HTR-8/SVneo (cell line): ENCODE results near the gene FIGN.

Source experiments
- DNase-seq: peaks from one replicate; pipeline ENCODE4 v3.0.0; 2011; ENCODE audit warnings: low spot score, mixed read lengths; ENCODE audit not compliant: insufficient read length
- FAIRE-seq: peaks from 2 replicates; lab custom pipeline; 2011; peaks lifted over from hg19 to GRCh38; lab: Jason Lieb, UNC

FIGN gene

DNA sequence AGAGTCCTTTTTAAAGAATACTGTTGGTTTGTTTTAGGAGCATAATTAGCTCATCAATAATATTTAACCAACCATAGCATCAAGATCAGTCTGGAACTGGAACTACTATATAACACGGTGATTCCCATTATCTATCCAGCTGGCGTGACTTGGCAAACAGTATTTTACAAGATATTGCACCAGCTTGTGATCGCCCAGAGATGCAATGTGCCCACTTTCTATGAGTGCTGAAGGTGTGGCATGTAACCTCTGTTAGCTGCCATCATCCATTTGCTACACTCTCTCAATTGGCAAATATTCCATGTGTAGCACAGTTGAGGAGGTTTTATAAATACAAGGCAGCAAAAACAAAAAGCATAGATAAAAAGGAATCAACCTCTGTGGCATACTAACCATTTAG, 64.9 kb downstream of the FIGN start:
- no peak for FAIRE-seq

DNA sequence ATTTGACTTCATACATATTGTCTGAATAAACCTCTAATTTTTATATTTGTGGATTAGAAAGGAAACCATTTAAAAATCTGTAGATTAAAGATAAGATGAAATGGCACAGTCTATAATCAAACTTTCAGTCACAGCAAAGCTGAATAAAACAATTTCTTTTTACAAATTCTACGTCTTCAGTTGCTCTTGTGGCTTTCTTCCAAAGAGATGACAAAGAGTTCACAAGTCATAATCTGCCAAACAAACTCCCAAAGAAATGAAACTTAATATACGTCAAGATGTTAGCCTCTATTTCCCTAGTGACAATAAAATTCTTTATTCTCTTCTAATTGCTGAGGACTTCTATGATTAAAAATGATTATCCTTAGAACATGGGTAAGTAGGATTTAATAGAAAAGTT, 66.3 kb downstream of the FIGN start:
- no peak for FAIRE-seq
- DNase-seq = no peak

More for the DNA sequence above, 64.9 kb downstream of the FIGN start:
- no peak for DNase-seq

DNA sequence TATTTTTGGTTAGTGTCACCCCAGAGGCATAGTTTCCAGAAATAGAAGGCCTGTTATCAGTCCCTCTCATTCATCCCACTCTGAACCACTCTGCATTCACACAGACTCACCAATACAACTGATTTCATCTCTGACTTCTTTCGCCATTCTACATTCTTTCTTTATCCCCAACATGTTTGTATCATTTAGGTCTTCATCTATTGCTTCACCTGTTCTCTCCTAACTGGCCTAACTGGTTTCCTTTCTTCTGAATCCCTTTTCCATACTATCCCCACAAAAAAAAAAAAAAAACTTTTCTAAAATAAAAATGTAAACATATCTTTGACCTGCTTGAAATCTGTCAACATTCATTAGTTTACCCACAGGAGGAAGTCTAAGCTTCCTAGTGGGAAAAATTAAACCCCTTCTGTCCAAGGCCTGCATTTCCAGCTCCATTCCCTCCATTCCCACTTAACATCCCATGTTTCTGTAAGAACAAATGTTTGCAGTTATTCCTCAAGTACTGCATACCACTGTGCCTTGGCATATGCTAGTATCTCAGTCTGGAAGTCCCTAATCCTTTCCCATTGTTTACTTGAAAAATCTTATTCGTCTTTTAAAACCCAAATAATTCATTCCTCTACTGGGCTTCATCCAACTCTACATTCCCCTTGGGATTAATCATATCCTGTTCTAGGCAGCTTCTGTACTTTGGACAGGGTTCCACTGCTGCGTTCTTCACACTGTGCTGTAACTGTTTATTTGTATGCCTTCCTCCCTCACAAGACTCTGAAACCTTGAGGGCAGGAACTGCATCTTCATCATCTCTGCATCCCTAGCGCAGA, 68.5 kb downstream of the FIGN start:
- FAIRE-seq = no peak
- DNase-seq = peak; percentile 65

DNA sequence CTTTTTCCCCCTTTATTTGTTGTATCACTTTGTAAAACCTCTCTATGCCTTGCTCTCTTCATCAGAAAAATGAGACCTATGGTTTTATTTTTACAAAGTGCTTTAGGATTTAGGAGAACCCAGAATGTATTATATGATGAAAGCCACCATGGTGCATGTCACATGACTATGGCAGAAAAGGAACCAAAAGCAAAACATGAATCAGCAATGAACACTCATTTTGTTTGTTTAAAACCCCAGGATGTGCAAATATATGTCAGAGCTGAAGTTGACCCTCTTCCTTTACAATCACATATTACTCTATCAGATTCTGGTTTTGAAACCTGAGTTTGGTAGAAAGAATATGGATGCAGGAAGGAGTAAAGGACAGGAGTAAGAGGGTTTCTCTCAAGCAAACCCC, 70.0 kb downstream of the FIGN start:
- no peak for FAIRE-seq
- DNase-seq = no peak

DNA sequence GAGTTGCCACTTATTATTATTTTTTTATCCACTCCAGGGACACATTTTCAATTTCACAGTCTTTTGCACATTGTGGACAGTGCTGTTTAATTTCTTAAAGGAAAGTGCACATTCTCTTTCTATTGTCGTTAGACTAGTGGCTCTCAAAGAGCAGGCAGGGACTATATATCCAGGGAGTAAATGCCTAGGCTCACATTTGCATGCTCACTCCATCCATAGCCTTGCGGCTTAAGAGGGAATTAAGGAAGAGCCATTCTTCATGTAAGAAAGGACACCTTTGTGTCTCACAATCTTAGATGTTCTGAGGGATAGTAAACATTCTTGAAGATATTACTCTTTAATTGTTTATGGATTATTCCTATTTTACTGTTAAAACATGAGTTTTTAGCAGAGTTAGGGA, 70.8 kb downstream of the FIGN start:
- FAIRE-seq (no peak), DNase-seq (no peak)

DNA sequence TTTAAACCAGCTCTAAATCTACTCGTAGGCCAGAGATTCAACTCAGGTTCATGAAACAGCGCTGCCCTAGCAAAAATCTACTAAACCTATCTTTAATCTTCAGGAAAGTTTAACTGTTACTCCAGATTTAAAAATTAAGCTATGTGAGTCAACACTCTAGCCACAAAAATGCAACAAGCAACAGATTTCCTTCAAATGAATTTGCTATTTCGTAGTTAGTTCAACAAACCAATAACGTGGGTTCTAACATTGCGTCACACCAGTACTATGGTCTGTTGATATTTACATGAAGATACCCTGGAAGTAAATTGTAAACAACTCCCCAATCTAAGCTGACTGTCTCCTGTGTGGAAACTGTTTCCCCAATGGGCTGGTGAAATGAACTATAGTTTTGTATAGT, 71.2 kb downstream of the FIGN start:
- no peak for FAIRE-seq
- DNase-seq = peak; percentile 20

DNA sequence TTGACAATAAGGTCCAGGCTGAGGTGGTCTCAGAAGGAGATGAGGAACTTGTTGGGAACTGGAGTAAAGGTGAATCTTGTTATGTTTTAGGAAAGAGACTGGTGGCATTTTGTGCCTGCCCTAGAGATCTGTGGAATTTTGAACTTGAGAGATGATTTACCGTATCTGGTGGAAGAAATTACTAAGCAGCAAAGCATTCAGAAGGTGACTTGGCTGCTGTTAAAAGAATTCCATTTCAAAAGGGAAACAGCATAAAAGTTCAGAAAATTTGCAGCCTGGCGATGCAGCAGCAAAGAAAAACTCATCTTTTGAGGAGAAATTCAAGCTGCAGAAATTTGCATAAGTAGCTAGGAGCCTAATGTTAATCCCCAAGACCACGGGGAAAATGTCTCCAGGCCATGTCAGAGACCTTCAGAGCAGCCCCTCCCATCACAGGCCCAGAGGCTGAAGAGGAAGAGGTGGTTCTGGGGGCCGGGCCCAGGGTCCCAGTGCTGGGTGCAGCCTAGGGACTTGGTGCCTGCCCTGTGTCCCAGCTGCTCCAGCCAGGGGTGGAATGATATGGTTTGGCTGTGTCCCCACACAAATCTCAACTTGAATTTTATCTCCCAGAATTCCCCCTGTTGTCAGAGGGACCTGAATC, 73.5 kb downstream of the FIGN start:
- FAIRE-seq (no peak), DNase-seq (no peak)

DNA sequence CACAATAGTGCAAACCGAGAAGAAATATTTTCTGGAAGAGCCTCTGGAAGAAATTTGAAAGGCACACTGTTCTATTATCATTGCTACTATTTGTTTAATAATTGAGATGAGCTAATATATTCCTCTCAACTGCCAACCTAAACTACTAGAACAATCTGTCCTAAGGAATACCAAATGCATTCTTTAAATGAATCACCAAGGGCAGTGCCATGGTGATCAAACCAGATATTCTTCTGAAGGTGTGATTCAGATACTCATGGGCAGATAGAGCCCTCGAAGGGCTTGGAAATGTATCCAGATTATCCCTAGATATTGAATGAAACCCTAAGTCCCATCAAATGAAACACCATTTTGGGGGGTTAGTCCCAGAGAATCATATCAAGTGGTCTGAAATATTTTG, 76.6 kb downstream of the FIGN start:
- DNase-seq (no peak), FAIRE-seq (no peak)

DNA sequence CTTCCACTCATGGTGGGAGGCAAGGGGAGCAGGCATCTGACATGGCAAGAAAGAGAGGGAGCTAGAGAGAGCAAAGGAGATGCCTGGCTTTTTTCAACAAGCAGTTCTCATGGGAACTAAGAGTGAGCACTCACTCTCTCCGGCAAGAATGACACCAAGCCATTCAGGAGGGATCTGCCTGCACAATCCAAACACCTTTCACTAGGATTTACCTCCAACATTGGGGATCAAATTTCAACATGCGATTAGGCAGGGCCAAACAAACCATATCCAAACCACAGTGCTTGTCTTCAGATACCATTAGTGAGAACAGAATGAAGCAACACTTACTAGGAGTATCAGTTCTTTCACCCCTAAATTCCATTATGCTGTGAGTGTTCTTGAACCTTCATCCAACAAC, 77.3 kb downstream of the FIGN start:
- FAIRE-seq = no peak
- no peak for DNase-seq

DNA sequence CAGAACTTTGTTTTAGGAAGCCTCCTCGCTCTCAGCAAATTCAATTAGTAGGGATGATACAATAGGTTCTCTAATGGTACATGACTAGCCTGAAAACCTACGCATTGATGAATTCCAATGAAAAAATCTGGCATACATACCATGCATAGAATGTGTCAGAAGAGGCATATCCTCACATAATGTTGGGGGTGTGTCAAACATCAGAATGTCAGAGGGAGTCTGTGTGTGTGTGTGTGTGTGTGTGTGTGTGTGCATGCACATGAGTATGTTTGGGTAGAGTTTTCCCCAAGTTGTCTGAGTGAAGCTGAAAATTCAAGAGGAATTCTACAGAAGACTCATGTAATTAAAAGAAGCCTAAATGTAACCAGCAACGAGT, 78.5 kb downstream of the FIGN start:
- DNase-seq (no peak), FAIRE-seq (no peak)

DNA sequence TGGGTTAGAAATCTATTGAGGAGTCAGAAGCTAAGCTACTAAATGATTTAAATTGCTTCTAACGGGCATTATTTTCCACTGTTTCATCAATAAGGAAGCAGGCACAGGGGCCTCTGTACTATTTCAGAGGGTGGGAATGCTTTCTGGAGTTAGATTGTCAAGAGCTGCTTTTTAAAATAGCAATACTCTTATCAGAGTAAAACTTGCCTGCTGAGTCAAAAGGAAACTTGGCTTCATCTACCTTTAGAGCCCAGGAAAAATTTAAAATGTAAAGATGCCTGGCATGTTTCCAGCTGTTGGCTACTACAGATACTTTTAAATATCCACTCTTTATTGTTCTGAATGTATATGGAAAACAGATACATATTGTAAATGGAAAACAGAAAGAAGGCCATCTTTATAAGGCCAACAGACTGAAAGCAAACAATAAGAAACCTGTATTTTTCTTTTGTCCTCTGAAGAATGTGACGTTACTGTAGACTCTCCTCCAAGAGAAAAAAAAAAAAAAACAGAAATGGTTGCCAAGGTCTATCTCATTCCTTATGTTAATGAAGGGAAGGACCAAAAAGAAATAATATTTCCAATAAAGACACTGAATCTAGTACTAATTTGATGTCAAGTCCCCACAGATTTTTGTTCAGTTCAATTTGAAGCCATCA, 79.1 kb downstream of the FIGN start:
- DNase-seq (no peak), FAIRE-seq (no peak)

DNA sequence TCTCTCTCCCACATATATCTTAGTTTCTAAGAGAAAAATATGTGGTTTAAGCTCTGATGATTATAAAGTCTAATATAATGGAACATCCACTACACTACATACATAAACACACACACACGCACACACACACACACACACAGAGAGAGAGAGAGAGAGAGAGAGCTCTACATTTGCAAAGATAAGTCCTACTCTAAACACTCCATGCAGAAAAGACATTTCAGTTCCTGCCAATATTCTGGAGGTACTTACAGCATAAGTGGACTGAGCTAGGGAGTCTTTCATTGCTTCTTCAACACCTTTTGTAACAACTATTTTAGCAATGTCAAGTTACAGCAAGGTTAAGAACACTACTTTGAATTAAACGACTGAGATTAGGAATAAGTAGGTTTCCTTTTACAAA, 80.1 kb downstream of the FIGN start:
- FAIRE-seq (no peak), DNase-seq (no peak)

DNA sequence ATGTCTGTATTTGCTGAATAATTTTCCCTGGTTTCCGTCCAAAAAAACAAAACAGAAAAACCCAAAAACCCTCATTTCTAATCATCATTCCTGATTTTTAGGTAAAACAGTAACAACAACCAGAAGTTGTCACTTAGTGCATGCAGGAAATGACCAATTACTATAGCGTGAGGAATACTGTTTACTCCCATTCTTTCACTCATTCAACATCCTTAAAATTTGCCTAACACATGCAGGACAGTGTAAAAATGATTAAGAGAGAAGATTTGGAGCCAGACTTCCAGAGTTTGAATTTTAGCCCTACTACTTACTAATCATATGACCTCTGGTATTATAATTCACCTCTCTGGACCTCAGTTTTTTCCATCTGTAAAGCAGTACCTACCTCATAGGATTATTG, 83.1 kb downstream of the FIGN start:
- no peak for FAIRE-seq
- no peak for DNase-seq

DNA sequence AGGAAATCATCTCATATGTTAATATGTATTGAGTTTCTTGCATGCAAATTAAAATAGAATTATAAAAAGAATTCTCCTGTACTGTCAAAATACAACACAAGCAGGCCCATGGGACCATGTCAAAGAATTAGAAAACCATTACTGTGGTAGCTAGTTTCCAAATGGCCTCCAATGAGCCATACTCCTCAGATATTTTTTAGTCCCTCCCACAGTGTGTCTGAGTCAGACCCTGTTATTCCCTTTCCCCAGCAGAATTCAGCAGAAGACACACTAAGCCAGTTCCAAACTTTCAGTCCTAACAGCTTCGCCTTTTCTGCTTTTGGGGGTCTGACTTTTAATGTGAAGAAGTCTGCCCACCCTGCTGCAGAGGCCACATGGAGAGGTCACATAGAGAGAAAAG, 86.7 kb downstream of the FIGN start:
- no peak for FAIRE-seq
- DNase-seq = no peak

DNA sequence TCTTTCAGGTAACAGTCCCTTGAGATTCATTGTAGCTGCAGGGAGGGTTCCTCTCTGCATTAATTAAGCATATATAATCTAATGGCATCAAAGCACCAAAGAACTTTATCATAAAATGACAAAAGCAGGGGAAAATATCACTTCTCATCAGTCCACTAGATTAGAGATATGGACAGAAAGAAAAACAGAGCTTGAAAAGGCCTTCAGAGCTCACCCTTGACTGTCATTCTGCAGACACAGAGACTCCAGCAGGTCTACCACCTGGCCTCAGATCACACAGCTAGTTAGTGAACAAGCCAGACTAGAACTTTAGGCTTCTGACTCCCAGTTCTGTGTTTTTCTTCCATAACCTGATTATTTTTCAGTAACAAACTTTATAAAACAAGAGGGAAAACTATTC, 88.5 kb downstream of the FIGN start:
- DNase-seq = no peak
- FAIRE-seq = no peak

DNA sequence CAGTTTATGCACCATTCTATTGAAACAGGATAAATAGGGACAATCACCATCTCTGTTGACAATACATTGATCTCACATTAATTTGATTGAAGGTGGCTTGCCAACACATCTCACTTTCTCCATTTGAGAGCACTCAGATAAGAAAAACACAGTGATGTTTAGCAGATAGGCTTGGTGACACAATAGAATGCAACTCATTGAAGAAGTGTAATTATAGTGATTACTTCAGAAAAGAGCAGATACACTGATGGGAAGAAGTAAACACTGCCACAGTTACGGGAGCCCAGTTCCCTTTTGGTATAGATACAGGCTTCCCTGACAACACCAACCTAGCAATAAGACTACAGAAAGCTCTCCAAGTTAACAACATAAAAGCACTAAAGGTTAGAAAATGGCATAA, 89.1 kb downstream of the FIGN start:
- no peak for FAIRE-seq

DNA sequence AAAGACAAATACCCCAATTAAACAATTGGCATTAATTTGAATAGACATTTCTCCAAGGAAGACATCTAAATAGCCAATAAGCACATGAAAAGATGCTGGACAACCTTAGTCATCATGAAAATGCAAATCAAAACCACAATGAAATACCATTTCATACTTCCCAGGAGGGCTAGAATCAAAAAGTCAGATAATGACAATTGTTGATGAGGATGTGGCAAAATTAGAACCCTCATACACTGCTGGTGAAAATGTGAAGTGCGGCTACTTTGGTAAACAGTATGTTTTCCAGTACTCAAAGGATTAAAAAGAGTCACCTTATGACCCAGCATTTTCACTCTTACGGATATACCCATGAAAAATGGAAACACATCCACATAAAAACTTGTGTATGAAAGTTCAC, 91.6 kb downstream of the FIGN start:
- FAIRE-seq (no peak), DNase-seq (no peak)

More for the DNA sequence above, 89.1 kb downstream of the FIGN start:
- no peak for DNase-seq

DNA sequence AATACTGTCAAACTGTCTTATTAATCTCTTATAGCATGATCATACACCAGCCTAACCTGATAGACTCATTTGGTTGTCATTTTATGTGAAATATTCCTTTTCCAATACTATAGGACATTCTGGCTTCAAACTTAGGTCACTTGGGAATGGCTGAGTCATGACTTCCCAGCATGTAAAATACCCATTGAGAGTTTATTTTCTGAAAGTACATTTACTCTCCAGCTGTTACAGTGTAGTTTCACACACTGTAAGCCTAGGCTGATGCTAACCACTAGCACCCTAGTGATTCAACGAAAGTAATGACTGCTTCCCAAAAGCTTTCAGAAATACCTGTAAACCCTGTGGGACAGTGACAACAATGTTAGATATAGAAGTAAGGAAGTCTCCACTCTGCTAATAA, 93.8 kb downstream of the FIGN start:
- FAIRE-seq (no peak), DNase-seq (no peak)

DNA sequence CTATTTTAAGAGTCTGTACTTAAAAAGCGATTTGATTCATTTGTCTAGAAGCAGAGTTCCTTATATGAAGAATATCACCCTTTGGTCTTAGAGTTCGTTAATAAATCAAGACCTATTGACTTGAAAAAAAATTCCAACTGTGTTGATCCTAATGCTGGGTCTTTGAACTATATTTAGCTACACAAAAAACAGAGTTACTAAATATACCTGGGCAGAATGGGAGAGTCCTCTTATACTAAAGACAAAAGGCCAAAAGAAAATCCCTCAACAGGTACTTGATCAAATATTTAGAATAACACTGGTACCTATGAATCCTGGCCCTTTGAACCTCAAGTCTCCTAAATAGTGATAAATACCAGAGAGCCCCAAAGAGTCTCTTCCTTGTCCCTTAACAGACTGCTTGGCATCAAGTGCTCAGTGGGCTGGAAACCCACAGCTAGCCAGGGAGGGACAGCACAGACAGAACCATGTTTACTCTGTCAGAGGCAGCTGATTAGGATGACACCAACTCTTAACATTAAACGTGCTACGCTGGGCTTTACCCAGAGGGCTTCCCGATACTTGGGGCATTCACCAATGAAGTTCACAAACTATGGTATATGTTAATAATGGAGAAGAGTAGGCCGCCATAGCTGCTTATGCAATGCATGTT, 95.1 kb downstream of the FIGN start:
- no peak for FAIRE-seq
- no peak for DNase-seq

DNA sequence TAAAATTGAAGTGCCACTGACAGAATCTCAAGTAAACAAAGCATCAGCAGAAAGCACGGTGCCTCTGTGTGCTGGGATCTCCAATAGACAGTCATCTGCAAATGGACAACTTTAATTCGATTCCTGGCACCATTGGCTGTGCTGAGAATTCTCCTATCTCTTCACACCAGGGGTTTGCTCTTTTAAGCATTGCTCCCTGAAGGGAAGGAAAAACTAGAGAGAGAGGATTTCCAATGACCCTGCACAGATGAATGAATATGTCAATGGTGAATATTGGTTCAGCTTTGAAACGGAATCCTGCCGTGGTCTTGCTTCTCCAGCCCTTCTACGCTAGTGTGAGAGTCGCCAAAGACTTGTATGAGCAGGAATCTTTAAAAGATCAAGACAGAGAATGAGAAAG, 97.9 kb downstream of the FIGN start:
- FAIRE-seq (no peak), DNase-seq (no peak)

DNA sequence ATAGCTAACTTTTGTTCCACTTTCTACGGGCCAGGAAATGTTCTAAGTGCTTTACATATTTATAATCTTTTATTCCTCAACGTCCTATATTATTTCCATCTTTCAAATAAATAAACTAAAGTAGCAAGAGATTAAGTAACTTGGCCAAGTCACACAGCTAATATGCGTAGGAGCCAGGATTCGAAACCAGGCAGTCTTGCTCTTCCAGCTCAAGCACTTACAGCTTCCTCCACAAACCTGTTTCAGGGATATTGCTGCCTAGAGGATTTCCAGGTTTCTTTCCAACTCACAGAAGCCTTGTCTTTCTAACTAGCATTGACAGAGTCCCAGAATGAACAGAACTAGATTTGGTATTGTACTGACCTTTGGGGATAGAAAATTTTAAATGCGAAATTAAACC, 102.5 kb downstream of the FIGN start:
- FAIRE-seq (no peak), DNase-seq (no peak)
